Osteoblast (primary cell): Measurements from ENCODE around the gene ISM1. TPM values are rescaled to one million over a fixed set of nuclear protein-coding genes. Genes with fewer than 3 reads are reported as not detected.
A peak's percentile ranks its signal among the peaks of the same experiment; 100 is the strongest.

Source experiments
- DNase-seq: peaks from one replicate; pipeline ENCODE4 v3.0.0; 2011; ENCODE audit warnings: low spot score, mixed read lengths; ENCODE audit not compliant: insufficient read length; ENCODE audit errors: missing footprints
- H2AFZ ChIP-seq: 2 replicates; pipeline ENCODE4 v1.6.0; 2011; ENCODE audit warnings: mild to moderate bottlenecking, low read length
- H3K27ac ChIP-seq: 2 replicates; pipeline ENCODE4 v1.5.1; 2011; ENCODE audit warnings: mild to moderate bottlenecking, low read depth, low read length, moderate library complexity
- H3K27me3 ChIP-seq: 2 replicates; pipeline ENCODE4 v1.6.0; 2012; ENCODE audit warnings: mild to moderate bottlenecking, control low read depth, inconsistent platforms, low read length, moderate library complexity; ENCODE audit not compliant: insufficient read depth
- H3K36me3 ChIP-seq: 2 replicates; pipeline ENCODE4 v1.5.1; 2011; ENCODE audit warnings: mild to moderate bottlenecking, low read length, control low read depth, moderate library complexity; ENCODE audit not compliant: insufficient read depth
- H3K4me1 ChIP-seq: 2 replicates; pipeline ENCODE4 v1.5.1; 2011; ENCODE audit warnings: mild to moderate bottlenecking, low read length, control low read depth, moderate library complexity; ENCODE audit not compliant: insufficient read depth
- H3K4me2 ChIP-seq: 2 replicates; pipeline ENCODE4 v1.6.0; 2011; ENCODE audit warnings: mild to moderate bottlenecking, low read length; ENCODE audit not compliant: insufficient read depth
- H3K4me3 ChIP-seq: fragments of 200-600 bp; sonication (generic); 3 replicates; pipeline ENCODE4 v1.5.1; 2012; ENCODE audit warnings: mild to moderate bottlenecking, low read length, inconsistent platforms; ENCODE audit not compliant: insufficient read depth
- H3K79me2 ChIP-seq: 2 replicates; pipeline ENCODE4 v1.6.0; 2012; ENCODE audit warnings: mild to moderate bottlenecking, low read length, control low read depth, inconsistent platforms; ENCODE audit not compliant: insufficient read depth
- H3K9me3 ChIP-seq: 2 replicates; pipeline ENCODE4 v1.5.1; 2011; ENCODE audit warnings: low read depth, low read length, control low read depth
- H4K20me1 ChIP-seq: 2 replicates; pipeline ENCODE4 v1.6.0; 2012; ENCODE audit warnings: mild to moderate bottlenecking, low read length, control low read depth; ENCODE audit not compliant: insufficient read depth
- total RNA-seq: library from RNA; depleted of rRNA; stranded (reverse); fragments of >200 nt; gene quantifications from 2 replicates; pipeline ENCODE4 v1.2.3, GENCODE V29; 2012
- TF ChIP-seq, protein P1 (sequence below): IDR thresholded peaks from 2 replicates; pipeline ENCODE4 v1.5.1; 2011; ENCODE audit warnings: mild to moderate bottlenecking, low read depth, low read length, moderate library complexity; ENCODE audit errors: extremely low read depth

Gene ISM1
- total RNA-seq: 4.0 and 8.3 TPM in 2 replicates

DNA sequence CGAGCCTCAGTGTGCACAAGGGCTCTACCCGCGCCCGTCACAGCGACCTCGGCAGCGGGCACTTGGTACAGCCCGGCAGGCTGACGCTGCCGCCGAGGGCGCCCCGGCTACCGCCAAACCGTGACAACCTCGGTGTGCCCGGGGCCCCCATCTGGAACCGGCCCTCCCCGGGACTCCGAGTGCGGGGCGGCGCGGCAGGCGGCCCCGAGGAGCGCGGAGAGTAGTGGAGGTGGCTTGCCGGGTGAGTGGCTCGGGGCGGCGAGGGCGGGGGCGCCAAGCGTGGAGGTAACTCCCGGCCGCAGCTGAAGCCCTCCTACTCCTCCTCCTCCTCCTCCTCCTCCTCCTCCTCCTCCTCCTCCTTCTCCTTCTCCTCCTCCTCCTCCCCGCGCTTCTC lies at the start of gene ISM1:
Gene ISM1, plus strand, starts transcription at position 371 of the 394 bp plus-strand sequence. CDS start 503 bp downstream, outside the sequence.
- no peaks in the 10 kb centered on the region for H3K9me3 ChIP-seq
- no peak within 1 kb of the TSS for H3K27ac ChIP-seq
- no peaks in the 10 kb centered on the region for H4K20me1 ChIP-seq
- H3K4me2 ChIP-seq: peak within 1 kb of the TSS; percentile 74
- H3K27me3 ChIP-seq: peaks cover 59% of the 10 kb centered on the region
- peak within 1 kb of the TSS; percentile 76 for H2AFZ ChIP-seq
- peak; percentile 89 for DNase-seq
- H3K79me2 ChIP-seq: no peaks in the 10 kb centered on the region
- TF ChIP-seq, protein P1, sequence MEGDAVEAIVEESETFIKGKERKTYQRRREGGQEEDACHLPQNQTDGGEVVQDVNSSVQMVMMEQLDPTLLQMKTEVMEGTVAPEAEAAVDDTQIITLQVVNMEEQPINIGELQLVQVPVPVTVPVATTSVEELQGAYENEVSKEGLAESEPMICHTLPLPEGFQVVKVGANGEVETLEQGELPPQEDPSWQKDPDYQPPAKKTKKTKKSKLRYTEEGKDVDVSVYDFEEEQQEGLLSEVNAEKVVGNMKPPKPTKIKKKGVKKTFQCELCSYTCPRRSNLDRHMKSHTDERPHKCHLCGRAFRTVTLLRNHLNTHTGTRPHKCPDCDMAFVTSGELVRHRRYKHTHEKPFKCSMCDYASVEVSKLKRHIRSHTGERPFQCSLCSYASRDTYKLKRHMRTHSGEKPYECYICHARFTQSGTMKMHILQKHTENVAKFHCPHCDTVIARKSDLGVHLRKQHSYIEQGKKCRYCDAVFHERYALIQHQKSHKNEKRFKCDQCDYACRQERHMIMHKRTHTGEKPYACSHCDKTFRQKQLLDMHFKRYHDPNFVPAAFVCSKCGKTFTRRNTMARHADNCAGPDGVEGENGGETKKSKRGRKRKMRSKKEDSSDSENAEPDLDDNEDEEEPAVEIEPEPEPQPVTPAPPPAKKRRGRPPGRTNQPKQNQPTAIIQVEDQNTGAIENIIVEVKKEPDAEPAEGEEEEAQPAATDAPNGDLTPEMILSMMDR: no peak
- H3K36me3 ChIP-seq: no peaks in the 10 kb centered on the region
- peaks cover 3% of the 10 kb centered on the region for H3K4me1 ChIP-seq
- H3K4me3 ChIP-seq: peak within 1 kb of the TSS; percentile 73

DNA sequence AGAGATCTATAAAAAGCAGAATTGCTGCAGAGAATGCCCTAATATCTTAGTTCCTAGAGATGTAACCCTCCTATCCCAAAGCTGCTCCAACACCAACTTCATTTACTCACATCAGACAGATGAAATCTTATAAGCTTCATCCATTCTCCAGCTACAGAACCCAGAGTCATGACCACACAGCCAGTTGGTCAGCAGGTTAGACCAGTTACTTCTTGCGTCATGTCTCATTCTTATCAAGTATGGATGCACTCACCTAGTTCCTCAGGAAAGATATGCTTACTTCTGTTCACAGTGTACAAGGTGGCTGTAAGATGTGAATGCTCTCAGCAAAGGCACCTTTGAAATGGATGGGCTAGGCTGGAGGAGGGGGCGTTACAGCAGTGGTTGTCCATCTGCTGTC lies 47.9 kb upstream of the ISM1 start:
- Histone ChIP-seq H4K20me1 (no peaks in the 10 kb centered on the region), H3K79me2 (no peaks in the 10 kb centered on the region), H2AFZ (no peak overlapping the region), H3K4me3 (no peak overlapping the region), H3K27ac (no peak overlapping the region), H3K4me2 (no peak overlapping the region), H3K36me3 (no peaks in the 10 kb centered on the region), H3K27me3 (no peaks in the 10 kb centered on the region), H3K9me3 (no peaks in the 10 kb centered on the region), H3K4me1 (no peaks in the 10 kb centered on the region)
- TF ChIP-seq, protein P1: no peak
- DNase-seq: no peak

DNA sequence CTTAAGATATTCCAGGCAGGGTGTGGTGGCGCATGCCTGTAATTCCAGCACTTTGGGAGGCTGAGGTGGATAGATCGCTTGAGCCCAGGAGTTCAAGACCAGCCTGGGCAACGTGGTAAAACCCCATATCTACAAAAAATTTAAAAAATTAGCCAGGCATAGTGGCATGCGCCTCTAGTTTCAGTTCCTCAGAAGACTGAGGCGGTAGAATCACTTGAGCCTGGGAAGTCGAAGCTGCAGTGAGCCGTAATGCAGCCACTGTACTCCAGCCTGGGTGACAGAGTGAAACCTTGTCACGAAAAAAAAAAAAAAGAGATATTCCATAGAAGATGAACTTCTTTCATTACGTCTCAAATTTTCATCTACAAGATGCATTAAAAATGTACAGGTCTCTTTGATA lies 46.7 kb upstream of the ISM1 start:
- Histone ChIP-seq H2AFZ (no peak overlapping the region), H3K4me1 (no peaks in the 10 kb centered on the region), H3K79me2 (no peaks in the 10 kb centered on the region), H3K4me3 (no peak overlapping the region), H3K9me3 (no peaks in the 10 kb centered on the region), H4K20me1 (no peaks in the 10 kb centered on the region), H3K4me2 (no peak overlapping the region), H3K36me3 (no peaks in the 10 kb centered on the region), H3K27me3 (no peaks in the 10 kb centered on the region), H3K27ac (no peak overlapping the region)
- TF ChIP-seq, protein P1: no peak
- DNase-seq: no peak

DNA sequence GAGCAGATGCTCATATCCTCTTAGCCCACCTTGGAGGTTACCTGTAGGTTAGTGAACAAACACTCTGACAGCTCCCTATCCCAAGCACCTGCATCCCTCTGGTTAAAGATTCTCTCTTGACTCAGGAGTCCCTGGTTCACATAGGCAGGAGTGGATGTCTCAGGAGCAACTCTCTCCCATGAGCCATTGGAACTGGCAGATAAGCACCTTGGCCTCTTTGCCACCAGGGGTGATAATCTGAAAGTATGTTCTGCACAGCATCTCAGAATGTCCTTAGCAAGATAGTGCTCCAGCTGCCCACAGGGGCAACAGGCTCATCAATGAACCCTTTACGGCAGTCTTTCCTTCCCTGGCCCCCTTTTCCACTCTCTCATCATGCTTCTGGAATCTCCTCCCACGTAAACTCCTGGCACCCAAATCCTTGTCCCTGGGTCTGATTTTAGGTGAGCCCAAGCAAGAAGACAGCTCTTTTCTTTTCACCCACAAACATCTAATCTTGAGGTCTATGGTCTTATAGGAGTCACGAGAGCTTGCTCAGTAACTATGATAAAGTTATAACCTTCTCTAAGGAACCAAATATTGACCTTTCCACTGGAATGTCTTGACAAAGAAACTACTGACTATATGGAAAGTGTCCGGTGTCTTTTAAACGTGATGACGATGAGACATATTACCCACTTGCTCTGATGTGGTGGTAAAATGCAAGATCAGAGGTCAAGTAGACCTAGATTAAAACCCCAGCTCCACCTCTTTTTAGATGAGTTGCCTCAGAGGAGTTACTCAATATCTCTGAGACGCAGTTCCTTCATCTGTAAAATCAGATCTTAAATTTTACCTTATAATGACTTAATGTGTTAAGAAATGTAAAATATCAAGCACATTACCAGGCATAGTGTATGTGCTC lies 39.8 kb upstream of the ISM1 start:
- Histone ChIP-seq H2AFZ (no peak overlapping the region), H3K4me2 (no peak overlapping the region), H3K36me3 (no peaks in the 10 kb centered on the region), H3K4me1 (no peaks in the 10 kb centered on the region), H3K4me3 (no peak overlapping the region), H3K9me3 (no peaks in the 10 kb centered on the region), H3K79me2 (no peaks in the 10 kb centered on the region), H4K20me1 (no peaks in the 10 kb centered on the region), H3K27me3 (no peaks in the 10 kb centered on the region), H3K27ac (no peak overlapping the region)
- no peak for DNase-seq
- TF ChIP-seq, protein P1: no peak
